Activated T-helper 17 cell treated with anti-CD3 and anti-CD28 coated beads, Interleukin-2, amount 50 U/mL, for 72 hours (primary cell): Measurements from ENCODE around the gene SDK1. TPM values are rescaled to one million over a fixed set of nuclear protein-coding genes. Genes with fewer than 3 reads are reported as not detected.

Experiments used
- ATAC-seq: fragments of 150-1000 bp; cut with Tn5 transposase; replicated peaks from 2 replicates; pipeline ENCODE4 v1.10.0; 2021; ENCODE audit warnings: mild to moderate bottlenecking, moderate library complexity
- H3K27ac Mint-ChIP-seq: one replicate; pipeline ENCODE4 v1.8.0; 2022; ENCODE audit warnings: mixed read lengths
- H3K27me3 Mint-ChIP-seq: one replicate; pipeline ENCODE4 v1.8.0; 2022; ENCODE audit warnings: mixed read lengths
- H3K36me3 Mint-ChIP-seq: one replicate; pipeline ENCODE4 v1.8.0; 2022; ENCODE audit warnings: low read depth, mild to moderate bottlenecking, mixed read lengths
- H3K4me1 Mint-ChIP-seq: one replicate; pipeline ENCODE4 v1.8.0; 2022; ENCODE audit warnings: mixed read lengths
- H3K4me3 Mint-ChIP-seq: one replicate; pipeline ENCODE4 v1.8.0; 2022; ENCODE audit warnings: mild to moderate bottlenecking, mixed read lengths
- H3K9me3 Mint-ChIP-seq: one replicate; pipeline ENCODE4 v1.8.0; 2022; ENCODE audit warnings: mixed read lengths
- total RNA-seq, 2 donors: library from RNA; stranded (reverse); gene quantifications; one replicate each; pipeline ENCODE4 v1.2.3, GENCODE V29; 2022

The SDK1 gene
- total RNA-seq, 2 donors from 2014 or later, result 0.06 to 1.1 TPM

DNA sequence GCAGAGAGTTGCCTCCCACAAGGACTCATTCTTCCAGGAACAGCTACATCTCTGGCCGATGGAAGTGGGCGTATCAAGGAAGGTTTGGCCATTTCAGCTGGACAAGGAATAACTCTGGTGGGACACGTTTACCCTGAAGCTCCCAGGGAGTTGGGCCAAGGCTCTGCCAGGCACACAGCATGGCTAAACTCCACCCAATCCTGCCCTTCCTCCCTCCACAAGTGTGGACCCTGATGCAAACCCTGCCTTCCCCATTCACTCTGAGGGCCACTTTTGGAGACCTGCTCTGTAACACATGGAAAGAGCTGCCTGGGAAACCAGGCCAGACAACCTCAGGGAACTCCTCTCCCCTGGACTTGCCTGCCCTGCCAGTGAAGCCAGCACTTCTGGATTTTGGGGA, 973.2 kb downstream of the SDK1 start:
- no peak overlapping the region for H3K4me3 Mint-ChIP-seq
- H3K36me3 Mint-ChIP-seq, result no peaks in the 10 kb centered on the region
- H3K4me1 Mint-ChIP-seq, result no peaks in the 10 kb centered on the region
- no peaks in the 10 kb centered on the region for H3K27me3 Mint-ChIP-seq
- H3K9me3 Mint-ChIP-seq, result peaks cover 3% of the 10 kb centered on the region
- ATAC-seq, result no peak
- no peak overlapping the region for H3K27ac Mint-ChIP-seq

DNA sequence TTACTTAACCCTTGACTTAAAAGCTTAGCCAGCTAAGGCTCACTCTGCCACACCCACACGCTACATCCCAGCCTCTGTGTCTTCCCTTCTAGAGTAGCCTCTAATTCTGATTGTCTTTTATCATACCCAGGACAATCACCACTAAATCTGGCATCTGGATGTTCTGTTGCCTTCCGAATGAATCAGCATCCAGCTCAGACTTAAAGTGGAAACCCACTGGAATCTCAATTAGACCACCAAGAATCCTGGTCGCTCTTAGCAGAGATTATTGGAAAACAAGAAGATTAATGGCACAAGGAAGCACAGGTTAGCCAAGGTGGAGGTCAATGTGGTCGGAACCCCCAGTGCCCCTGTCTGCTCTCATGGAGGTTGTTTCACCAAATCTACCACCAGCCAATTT, 976.9 kb downstream of the SDK1 start:
- no peak for ATAC-seq
- Mint-ChIP-seq H3K4me3 (no peak overlapping the region), H3K27ac (no peak overlapping the region), H3K36me3 (no peaks in the 10 kb centered on the region), H3K4me1 (no peaks in the 10 kb centered on the region), H3K27me3 (peaks cover 3% of the 10 kb centered on the region), H3K9me3 (peaks cover 3% of the 10 kb centered on the region)

GRCh38 chr7:4279216-4279615, 978.2 kb downstream of the SDK1 start:
- no peak for ATAC-seq
- H3K36me3 Mint-ChIP-seq, result no peaks in the 10 kb centered on the region
- no peak overlapping the region for H3K27ac Mint-ChIP-seq

GRCh38 chr7:4281231-4281993, 980.4 kb downstream of the SDK1 start:
- ATAC-seq, result no peak
- Mint-ChIP-seq H3K9me3 (no peaks in the 10 kb centered on the region), H3K27ac (no peak overlapping the region), H3K36me3 (no peaks in the 10 kb centered on the region), H3K4me3 (no peak overlapping the region), H3K27me3 (peaks cover 3% of the 10 kb centered on the region), H3K4me1 (no peaks in the 10 kb centered on the region)

More at GRCh38 chr7:4279216-4279615, 978.2 kb downstream of the SDK1 start:
- peaks cover 3% of the 10 kb centered on the region for H3K27me3 Mint-ChIP-seq
- H3K4me3 Mint-ChIP-seq, result no peak overlapping the region
- H3K9me3 Mint-ChIP-seq, result no peaks in the 10 kb centered on the region
- no peaks in the 10 kb centered on the region for H3K4me1 Mint-ChIP-seq

- no peak overlapping the region for H3K27ac Mint-ChIP-seq
- ATAC-seq, result no peak
These were observed 981.6 kb downstream of the SDK1 start for GRCh38 chr7:4282434-4283223.

GRCh38 chr7:4286351-4286750, 985.3 kb downstream of the SDK1 start:
- no peaks in the 10 kb centered on the region for H3K36me3 Mint-ChIP-seq
- peaks cover 11% of the 10 kb centered on the region for H3K27me3 Mint-ChIP-seq
- H3K9me3 Mint-ChIP-seq, result peaks cover 4% of the 10 kb centered on the region

More at GRCh38 chr7:4282434-4283223, 981.6 kb downstream of the SDK1 start:
- Mint-ChIP-seq H3K9me3 (no peaks in the 10 kb centered on the region), H3K4me3 (no peak overlapping the region), H3K27me3 (peaks cover 3% of the 10 kb centered on the region), H3K36me3 (no peaks in the 10 kb centered on the region), H3K4me1 (no peaks in the 10 kb centered on the region)

GRCh38 chr7:4288791-4289394, 987.8 kb downstream of the SDK1 start:
- Mint-ChIP-seq H3K27me3 (peaks cover 15% of the 10 kb centered on the region), H3K9me3 (peaks cover 13% of the 10 kb centered on the region), H3K36me3 (no peaks in the 10 kb centered on the region), H3K4me1 (peaks cover 3% of the 10 kb centered on the region), H3K27ac (no peak overlapping the region), H3K4me3 (no peak overlapping the region)
- no peak for ATAC-seq

More at GRCh38 chr7:4286351-4286750, 985.3 kb downstream of the SDK1 start:
- no peak for ATAC-seq
- Mint-ChIP-seq H3K27ac (no peak overlapping the region), H3K4me3 (no peak overlapping the region), H3K4me1 (peaks cover 3% of the 10 kb centered on the region)

DNA sequence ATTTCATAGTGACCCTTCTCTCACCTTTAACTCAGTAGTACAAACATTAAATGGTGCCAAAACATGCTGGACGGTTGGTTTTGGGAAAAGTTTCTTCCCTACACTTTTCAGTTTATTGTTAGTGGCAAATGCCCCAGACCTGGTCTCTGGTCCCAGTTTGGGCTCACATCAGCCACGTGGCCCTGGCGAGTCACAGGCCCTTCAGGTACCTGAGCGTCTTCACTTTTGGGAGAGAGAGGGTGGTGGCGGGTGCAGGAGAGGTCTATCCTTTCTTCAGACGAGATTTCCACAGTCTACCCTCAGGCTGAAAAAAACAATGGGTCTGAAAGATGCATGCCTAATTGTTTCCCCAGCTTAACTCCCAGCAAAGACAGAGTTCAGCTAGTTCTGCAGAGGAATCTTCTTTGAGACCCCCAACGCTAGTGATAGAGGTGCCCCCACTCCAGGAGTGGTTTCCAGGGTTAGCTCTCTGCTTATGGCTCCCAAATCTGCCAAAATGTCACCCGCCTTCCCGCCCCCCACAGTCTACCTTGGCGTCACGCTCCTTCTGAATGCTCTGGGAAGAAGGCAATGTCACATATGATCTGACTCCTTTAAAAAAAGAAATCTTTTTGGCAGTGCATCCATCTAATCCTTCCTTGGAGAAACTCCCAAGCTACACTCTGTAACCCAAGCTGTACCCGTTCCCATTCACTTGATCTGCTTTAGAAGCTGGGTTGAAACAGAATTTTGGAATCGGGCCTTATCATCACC, 996.3 kb downstream of the SDK1 start:
- ATAC-seq, result no peak

DNA sequence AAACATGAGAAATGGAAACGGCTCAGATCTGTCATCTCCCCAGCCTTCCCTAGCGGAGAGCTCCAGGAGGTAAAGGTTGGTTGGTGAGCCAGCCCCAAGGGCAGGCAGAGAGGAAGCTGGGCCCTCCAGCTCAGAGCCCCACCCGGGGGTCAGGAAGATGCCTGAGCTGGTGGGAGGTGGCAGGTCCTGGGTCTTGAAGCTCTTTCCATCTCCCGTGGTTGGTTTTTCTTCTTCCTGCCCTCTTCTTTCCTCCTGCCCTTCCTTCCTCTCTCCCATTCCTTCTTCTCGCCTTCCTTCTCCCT, 996.8 kb downstream of the SDK1 start:
- Mint-ChIP-seq H3K27ac (no peak overlapping the region), H3K27me3 (peaks cover 12% of the 10 kb centered on the region), H3K4me3 (no peak overlapping the region), H3K9me3 (peaks cover 11% of the 10 kb centered on the region), H3K36me3 (no peaks in the 10 kb centered on the region), H3K4me1 (no peaks in the 10 kb centered on the region)
- ATAC-seq, result no peak

More for the DNA sequence above, 996.3 kb downstream of the SDK1 start:
- Mint-ChIP-seq H3K4me3 (no peak overlapping the region), H3K36me3 (no peaks in the 10 kb centered on the region), H3K27me3 (peaks cover 12% of the 10 kb centered on the region), H3K9me3 (peaks cover 11% of the 10 kb centered on the region), H3K27ac (no peak overlapping the region), H3K4me1 (no peaks in the 10 kb centered on the region)

GRCh38 chr7:4299431-4299830, 998.4 kb downstream of the SDK1 start:
- no peaks in the 10 kb centered on the region for H3K4me1 Mint-ChIP-seq
- H3K9me3 Mint-ChIP-seq, result peaks cover 6% of the 10 kb centered on the region
- no peak overlapping the region for H3K4me3 Mint-ChIP-seq
- H3K27ac Mint-ChIP-seq, result no peak overlapping the region
- no peaks in the 10 kb centered on the region for H3K36me3 Mint-ChIP-seq
- ATAC-seq, result no peak
- peaks cover 12% of the 10 kb centered on the region for H3K27me3 Mint-ChIP-seq

- no peak overlapping the region for H3K4me3 Mint-ChIP-seq
These were observed 1001.3 kb downstream of the SDK1 start for GRCh38 chr7:4302203-4302905.

GRCh38 chr7:4307316-4308204, 1006.5 kb downstream of the SDK1 start:
- H3K4me3 Mint-ChIP-seq, result no peak overlapping the region
- no peak for ATAC-seq
- no peak overlapping the region for H3K27ac Mint-ChIP-seq

More at GRCh38 chr7:4302203-4302905, 1001.3 kb downstream of the SDK1 start:
- Mint-ChIP-seq H3K4me1 (no peaks in the 10 kb centered on the region), H3K36me3 (no peaks in the 10 kb centered on the region), H3K27ac (no peak overlapping the region), H3K27me3 (peaks cover 4% of the 10 kb centered on the region), H3K9me3 (peaks cover 5% of the 10 kb centered on the region)
- ATAC-seq, result no peak

GRCh38 chr7:4308205-4308590, 1007.1 kb downstream of the SDK1 start:
- Mint-ChIP-seq H3K4me1 (no peaks in the 10 kb centered on the region), H3K4me3 (no peak overlapping the region), H3K9me3 (peaks cover 5% of the 10 kb centered on the region), H3K36me3 (no peaks in the 10 kb centered on the region), H3K27ac (no peak overlapping the region), H3K27me3 (peaks cover 6% of the 10 kb centered on the region)
- no peak for ATAC-seq

More at GRCh38 chr7:4307316-4308204, 1006.5 kb downstream of the SDK1 start:
- Mint-ChIP-seq H3K27me3 (peaks cover 6% of the 10 kb centered on the region), H3K9me3 (peaks cover 5% of the 10 kb centered on the region), H3K36me3 (no peaks in the 10 kb centered on the region), H3K4me1 (no peaks in the 10 kb centered on the region)
